Measurements from ENCODE around the gene C3orf85. TPM values are rescaled to one million over a fixed set of nuclear protein-coding genes. Genes with fewer than 3 reads are reported as not detected.

C3orf85 gene
- total RNA-seq, 1 donor from 2014 or later = not detected

DNA sequence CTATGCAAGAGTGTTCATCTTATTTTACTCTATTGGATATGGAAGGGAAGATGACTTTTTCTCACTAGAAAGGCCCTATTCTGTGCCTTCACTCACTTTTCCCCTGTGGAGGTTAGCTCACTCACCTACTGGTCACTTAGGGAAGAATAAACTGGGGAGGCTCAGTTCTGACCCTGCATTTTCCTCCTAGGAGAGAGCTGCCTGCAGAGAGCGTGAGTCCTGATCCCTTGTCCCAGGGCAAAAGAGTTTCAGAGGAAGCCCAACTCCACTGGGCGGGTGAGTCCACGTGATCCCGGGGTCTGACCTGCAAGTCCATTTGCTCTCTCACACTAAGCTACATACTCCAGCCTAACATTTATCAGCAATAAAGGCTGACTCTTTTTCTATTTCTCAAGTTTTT, 26.9 kb upstream of the C3orf85 start:
- no peak overlapping the region for H3K27ac Mint-ChIP-seq
- Histone ChIP-seq H3K27ac (no peak overlapping the region), H3K4me2 (no peak overlapping the region), H2AFZ (replicated peaks) (no peak overlapping the region), H4K20me1 (ENCODE audit: low read depth) (no peaks in the 10 kb centered on the region), H3K4me3 (no peak overlapping the region), H3F3A (ENCODE audit: low read depth) (peaks cover 7% of the 10 kb centered on the region), H3K9me3 (ENCODE audit: low read depth) (no peaks in the 10 kb centered on the region), H3K36me3 (no peaks in the 10 kb centered on the region), H3K79me2 (ENCODE audit: low read depth) (no peaks in the 10 kb centered on the region), H3K27me3 (no peaks in the 10 kb centered on the region), H3K4me1 (peaks cover 20% of the 10 kb centered on the region), H3K9ac (no peak overlapping the region)
- no peaks in the 10 kb centered on the region for H3K36me3 Mint-ChIP-seq
- peaks cover 3% of the 10 kb centered on the region for H3K9me3 Mint-ChIP-seq
- TF ChIP-seq, protein P1, sequence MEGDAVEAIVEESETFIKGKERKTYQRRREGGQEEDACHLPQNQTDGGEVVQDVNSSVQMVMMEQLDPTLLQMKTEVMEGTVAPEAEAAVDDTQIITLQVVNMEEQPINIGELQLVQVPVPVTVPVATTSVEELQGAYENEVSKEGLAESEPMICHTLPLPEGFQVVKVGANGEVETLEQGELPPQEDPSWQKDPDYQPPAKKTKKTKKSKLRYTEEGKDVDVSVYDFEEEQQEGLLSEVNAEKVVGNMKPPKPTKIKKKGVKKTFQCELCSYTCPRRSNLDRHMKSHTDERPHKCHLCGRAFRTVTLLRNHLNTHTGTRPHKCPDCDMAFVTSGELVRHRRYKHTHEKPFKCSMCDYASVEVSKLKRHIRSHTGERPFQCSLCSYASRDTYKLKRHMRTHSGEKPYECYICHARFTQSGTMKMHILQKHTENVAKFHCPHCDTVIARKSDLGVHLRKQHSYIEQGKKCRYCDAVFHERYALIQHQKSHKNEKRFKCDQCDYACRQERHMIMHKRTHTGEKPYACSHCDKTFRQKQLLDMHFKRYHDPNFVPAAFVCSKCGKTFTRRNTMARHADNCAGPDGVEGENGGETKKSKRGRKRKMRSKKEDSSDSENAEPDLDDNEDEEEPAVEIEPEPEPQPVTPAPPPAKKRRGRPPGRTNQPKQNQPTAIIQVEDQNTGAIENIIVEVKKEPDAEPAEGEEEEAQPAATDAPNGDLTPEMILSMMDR (IDR thresholded peaks at IDR 0.05) = no peak
- no peak for TF ChIP-seq EZH2 (IDR thresholded peaks at IDR 0.05)
- no peak for TF ChIP-seq EZH2phosphoT487 (IDR thresholded peaks at IDR 0.05)
- H3K27me3 Mint-ChIP-seq (ENCODE audit: insufficient read depth, low read depth) = peaks cover 2% of the 10 kb centered on the region
- no peak overlapping the region for H3K4me3 Mint-ChIP-seq
- DNase-seq (ENCODE audit: low spot score) = no peak
- no peaks in the 10 kb centered on the region for H3K4me1 Mint-ChIP-seq

DNA sequence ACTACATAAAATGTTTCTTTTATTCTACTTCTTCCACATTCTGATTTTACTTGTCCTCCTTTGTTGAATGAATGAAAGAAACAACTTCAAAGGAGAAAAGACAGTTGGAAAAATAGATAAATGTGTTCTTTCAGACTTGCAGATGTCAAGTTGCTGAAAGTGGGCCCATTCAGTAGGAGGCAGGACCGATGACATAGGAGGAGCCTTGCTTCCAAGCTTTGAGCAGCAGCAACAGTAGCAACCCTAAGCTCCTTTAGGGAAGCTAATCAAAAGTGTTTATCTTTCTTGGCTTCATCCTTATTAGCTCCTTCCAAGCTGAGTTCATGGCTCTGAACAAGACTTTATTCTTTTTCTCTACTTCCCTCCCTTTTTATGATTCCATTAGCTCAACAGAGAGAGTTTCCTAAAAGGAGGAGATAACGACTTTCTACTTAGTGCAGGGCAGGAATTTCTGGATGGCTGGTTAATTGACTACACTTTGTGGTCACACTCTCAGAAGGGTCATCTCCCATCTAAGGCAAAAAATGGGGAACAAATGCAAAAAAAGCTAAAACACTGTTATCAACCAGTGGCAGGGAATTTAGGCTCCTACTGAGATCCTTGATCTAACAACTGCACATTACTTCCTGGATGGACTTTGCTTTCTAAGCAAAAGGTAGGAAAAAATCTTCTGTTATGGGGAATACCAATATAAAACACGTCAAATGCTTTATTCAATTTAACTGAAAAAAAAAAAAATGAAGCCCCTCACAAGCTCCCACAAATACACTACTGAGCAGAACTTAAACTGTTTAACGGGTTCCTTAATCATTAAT, 23.4 kb upstream of the C3orf85 start:
- Histone ChIP-seq H3K27me3 (no peaks in the 10 kb centered on the region), H3K9me3 (ENCODE audit: low read depth) (no peaks in the 10 kb centered on the region), H3K27ac (no peak overlapping the region), H2AFZ (replicated peaks) (no peak overlapping the region), H3K9ac (no peak overlapping the region), H3K4me2 (peak overlapping the region; percentile 27), H3K79me2 (ENCODE audit: low read depth) (no peaks in the 10 kb centered on the region), H3K36me3 (no peaks in the 10 kb centered on the region), H3K4me3 (no peak overlapping the region), H3F3A (ENCODE audit: low read depth) (peaks cover 7% of the 10 kb centered on the region), H4K20me1 (ENCODE audit: low read depth) (no peaks in the 10 kb centered on the region), H3K4me1 (peaks cover 21% of the 10 kb centered on the region)
- TF ChIP-seq, protein P1 (IDR thresholded peaks at IDR 0.05) = no peak
- TF ChIP-seq EZH2 (IDR thresholded peaks at IDR 0.05) (no peak), EZH2phosphoT487 (IDR thresholded peaks at IDR 0.05) (no peak)
- H3K27ac Mint-ChIP-seq = no peak overlapping the region
- no peaks in the 10 kb centered on the region for H3K9me3 Mint-ChIP-seq
- H3K4me1 Mint-ChIP-seq = no peaks in the 10 kb centered on the region
- H3K4me3 Mint-ChIP-seq = no peak overlapping the region
- no peaks in the 10 kb centered on the region for H3K36me3 Mint-ChIP-seq
- no peaks in the 10 kb centered on the region for H3K27me3 Mint-ChIP-seq (ENCODE audit: insufficient read depth, low read depth)
- peak; percentile 7 for DNase-seq (ENCODE audit: low spot score)

DNA sequence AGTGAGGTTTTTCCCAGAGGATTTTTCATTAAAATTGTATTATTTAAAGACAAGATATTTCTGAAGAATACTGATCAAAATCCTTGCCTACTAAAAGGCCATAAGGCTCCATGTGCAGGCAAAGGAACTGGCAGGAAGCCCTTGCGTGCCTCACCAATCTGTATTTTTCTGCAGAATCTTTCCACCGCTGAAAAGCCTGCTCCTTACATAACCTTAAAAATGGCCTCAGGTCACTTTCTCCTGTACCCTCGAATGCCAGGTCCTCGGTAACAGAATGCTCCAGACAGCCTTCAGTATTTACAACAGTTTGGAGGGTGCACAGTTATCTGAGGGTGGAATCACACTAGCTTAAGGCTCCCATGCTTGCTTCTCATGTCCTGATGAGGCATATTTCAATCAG, 21.8 kb upstream of the C3orf85 start:
- no peaks in the 10 kb centered on the region for H3K36me3 ChIP-seq
- H3F3A ChIP-seq (ENCODE audit: low read depth) = peaks cover 7% of the 10 kb centered on the region
- Mint-ChIP-seq H3K9me3 (no peaks in the 10 kb centered on the region), H3K4me1 (no peaks in the 10 kb centered on the region), H3K4me3 (no peak overlapping the region), H3K27ac (no peak overlapping the region), H3K36me3 (no peaks in the 10 kb centered on the region), H3K27me3 (ENCODE audit: insufficient read depth, low read depth) (no peaks in the 10 kb centered on the region)
- H3K27ac ChIP-seq = no peak overlapping the region
- H3K9ac ChIP-seq = no peak overlapping the region
- H3K4me1 ChIP-seq = peaks cover 21% of the 10 kb centered on the region
- no peaks in the 10 kb centered on the region for H3K27me3 ChIP-seq
- no peak overlapping the region for H2AFZ ChIP-seq (replicated peaks)
- H3K9me3 ChIP-seq (ENCODE audit: low read depth) = no peaks in the 10 kb centered on the region
- no peak overlapping the region for H3K4me3 ChIP-seq
- TF ChIP-seq EZH2 (IDR thresholded peaks at IDR 0.05) = no peak
- no peak for TF ChIP-seq EZH2phosphoT487 (IDR thresholded peaks at IDR 0.05)
- TF ChIP-seq, protein P1 (IDR thresholded peaks at IDR 0.05) = no peak
- no peak overlapping the region for H3K4me2 ChIP-seq
- no peak for DNase-seq (ENCODE audit: low spot score)
- no peaks in the 10 kb centered on the region for H4K20me1 ChIP-seq (ENCODE audit: low read depth)
- H3K79me2 ChIP-seq (ENCODE audit: low read depth) = no peaks in the 10 kb centered on the region

Data from neural progenitor cell (in vitro differentiated cells).